ENCODE data around the gene NAXD. TPM values are rescaled to one million over a fixed set of nuclear protein-coding genes. Genes with fewer than 3 reads are reported as not detected.

Gene NAXD
- total and polyA plus RNA-seq, 2 experiments from 2014 or later: 16.9 to 18.5 TPM

- no peak for TF ChIP-seq ZNF462 (CRISPR knock-in tag; IDR thresholded peaks at IDR 0.05)
- no peak for TF ChIP-seq ZNF331 (CRISPR knock-in tag; IDR thresholded peaks at IDR 0.05; ENCODE audit: low read depth)
- no peak for TF ChIP-seq REST (IDR thresholded peaks at IDR 0.05; ENCODE audit: unreplicated experiment)
- TF ChIP-seq NANOG (IDR thresholded peaks at IDR 0.05; ENCODE audit: borderline replicate concordance): no peak
- no peak for TF ChIP-seq JUNB (IDR thresholded peaks at IDR 0.05; ENCODE audit: unreplicated experiment)
- no peak for TF ChIP-seq ZNF114 (CRISPR knock-in tag; IDR thresholded peaks at IDR 0.05)
These were observed 21.4 kb downstream of the NAXD start (continued) for GRCh38 chr13:110636701-110637201.

Data from GM23338 (cell line).